T-cell (primary cell): Measurements from ENCODE around the gene FGFBP1. TPM values are rescaled to one million over a fixed set of nuclear protein-coding genes. Genes with fewer than 3 reads are reported as not detected.

Experiments used
- ATAC-seq, 4 experiments: fragments of 200-7000 bp in 3 of 4; fragments of 150-1000 bp in 1 of 4; cut with Tn5 transposase; replicated peaks in 1 of 4; 1 replicate in 3 of 4; 2 replicates in 1 of 4; pipeline ENCODE4 v1.10.0; 2021; ENCODE audit warnings: moderate library complexity in 3 of 4, mild to moderate bottlenecking in 2 of 4, moderate number of reproducible peaks in 1 of 4
- CTCF ChIA-PET, 2 donors: fragments of 300-600 bp; sonication (Branson Sonifier 250); formaldehyde crosslinking; loops; one replicate each; lab custom pipeline; 2022; ENCODE audit warnings: antibody characterized with exemption in 2 of 2; lab: Charles Lee
- POLR2A ChIA-PET, 2 donors: fragments of 300-600 bp; sonication (Branson Sonifier 250); formaldehyde crosslinking; loops; one replicate each; lab custom pipeline; 2022; ENCODE audit warnings: antibody characterized with exemption in 2 of 2; lab: Charles Lee
- DNase-seq, 35 experiments: peaks; one replicate each; pipeline versions ENCODE4 v3.0.0 to v3.0.0-alpha.2; 2013 to 2023
- H3K27ac ChIP-seq: one replicate; pipeline ENCODE4 v1.5.1; 2013; ENCODE audit warnings: low read length
- H3K27me3 ChIP-seq, 2 experiments: replicated peaks in 1 of 2; 1 replicate in 1 of 2; 2 replicates in 1 of 2; pipeline versions ENCODE4 v1.6.1 to v1.7.0; 2013; ENCODE audit warnings: low read length in 1 of 2, mixed read lengths in 1 of 2; ENCODE audit not compliant: control insufficient read depth in 2 of 2, insufficient read depth in 2 of 2; ENCODE audit errors: extremely low read depth in 1 of 2
- H3K36me3 ChIP-seq, 2 donors: 1 replicate in 1 of 2; 2 replicates in 1 of 2; pipeline versions ENCODE4 v1.6.1 to v1.7.0; 2013; ENCODE audit warnings: low read length in 1 of 2; ENCODE audit not compliant: control insufficient read depth in 2 of 2, insufficient read depth in 1 of 2; ENCODE audit errors: extremely low read depth in 1 of 2
- H3K4me1 ChIP-seq, 2 experiments: 1 replicate in 1 of 2; 2 replicates in 1 of 2; pipeline versions ENCODE4 v1.6.1 to v1.7.0; 2013; ENCODE audit warnings: low read length in 2 of 2, mixed read lengths in 1 of 2; ENCODE audit not compliant: insufficient read depth in 2 of 2, control insufficient read depth in 1 of 2; ENCODE audit errors: extremely low read depth in 1 of 2
- H3K4me3 ChIP-seq, 2 donors: 1 replicate in 1 of 2; 2 replicates in 1 of 2; pipeline versions ENCODE4 v1.5.1 to v1.7.0; 2013; ENCODE audit warnings: mild to moderate bottlenecking in 2 of 2, low read length in 1 of 2, moderate library complexity in 1 of 2; ENCODE audit not compliant: control insufficient read depth in 1 of 2; ENCODE audit errors: extremely low read depth in 1 of 2
- H3K9me3 ChIP-seq: 2 replicates; pipeline ENCODE4 v1.7.0; 2013
- H3K27ac Mint-ChIP-seq, 2 donors: one replicate each; pipeline ENCODE4 v1.8.0; 2020 to 2021; ENCODE audit warnings: mild to moderate bottlenecking in 2 of 2, mixed read lengths in 2 of 2
- H3K27me3 Mint-ChIP-seq, 2 donors: one replicate each; pipeline ENCODE4 v1.8.0; 2021 to 2022; ENCODE audit warnings: mixed read lengths in 2 of 2
- H3K36me3 Mint-ChIP-seq: one replicate; pipeline ENCODE4 v1.8.0; 2021; ENCODE audit warnings: mixed read lengths
- H3K4me1 Mint-ChIP-seq, 3 donors: one replicate each; pipeline ENCODE4 v1.8.0; 2020 to 2022; ENCODE audit warnings: mixed read lengths in 3 of 3, mild to moderate bottlenecking in 1 of 3
- H3K4me3 Mint-ChIP-seq, 3 donors: one replicate each; pipeline ENCODE4 v1.8.0; 2020 to 2022; ENCODE audit warnings: mild to moderate bottlenecking in 3 of 3, mixed read lengths in 3 of 3, moderate library complexity in 3 of 3
- H3K9me3 Mint-ChIP-seq, 3 donors: one replicate each; pipeline ENCODE4 v1.8.0; 2020 to 2022; ENCODE audit warnings: mixed read lengths in 3 of 3
- WGBS: methylation state at CpG from one replicate; pipeline ENCODE4 v1.1.5; 2013; ENCODE audit warnings: missing lambda C conversion rate; ENCODE audit not compliant: insufficient coverage; 5-methylcytosine and 5-hydroxymethylcytosine counted together
- total RNA-seq, 35 experiments: library from RNA in 6 of 35; stranded (reverse) in 6 of 35; fragments of 120-200 nt in 1 of 35; gene quantifications; one replicate each; pipeline versions ENCODE4 v1.2.1 to v1.2.4 and lab custom pipeline; 2013 to 2026

FGFBP1 gene
- total RNA-seq, 5 donors from 2014 or later (not counting 1 experiment from before 2014, with no cell fraction given), result not detected

DNA sequence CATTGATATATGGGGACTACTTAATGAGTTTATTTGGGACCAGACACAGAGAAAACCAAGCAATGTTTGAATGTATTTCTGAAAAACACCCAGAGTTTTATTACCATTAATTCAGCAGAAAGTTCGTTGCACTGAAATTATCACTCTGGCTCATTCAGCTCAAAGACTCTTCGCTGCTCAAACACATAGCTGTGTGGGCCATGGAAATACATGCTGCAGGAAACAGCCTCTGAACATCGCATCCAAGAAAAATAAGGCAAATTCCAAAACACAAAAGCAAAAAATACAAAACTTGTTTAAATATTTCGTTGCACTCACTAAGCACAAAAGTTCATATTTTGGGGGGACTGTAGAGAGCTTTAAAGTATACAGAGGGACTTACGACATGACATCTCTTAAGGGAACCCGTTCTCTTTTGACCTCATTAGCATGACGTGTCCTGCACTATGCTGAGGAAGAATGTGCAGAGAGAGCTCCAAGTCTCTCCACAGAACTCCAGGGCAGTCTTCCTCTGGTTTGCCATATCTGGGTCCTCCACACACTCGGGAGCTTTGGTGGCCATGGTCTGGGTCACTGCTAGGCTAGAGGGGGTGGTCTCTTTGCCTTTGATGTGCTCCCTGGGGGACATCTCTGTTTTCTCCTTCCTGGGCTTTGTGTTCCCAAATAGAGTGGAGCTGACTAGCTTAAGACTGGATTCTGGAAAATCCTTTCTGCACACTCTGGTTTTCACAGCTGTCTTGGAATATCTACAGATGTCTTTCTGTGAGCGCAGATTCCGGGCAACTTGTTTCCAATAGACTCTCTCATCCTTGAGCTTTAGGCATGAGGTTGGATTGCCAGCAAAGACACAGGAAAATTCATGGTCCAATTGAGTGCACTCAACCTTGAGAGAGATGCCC is 2.8 kb downstream of the FGFBP1 start:
- peaks cover 20 to 21% of the 10 kb centered on the region in 2 donors for H3K27me3 Mint-ChIP-seq
- WGBS, result 88% methylated on average over 5 of the region's 10 CpGs
- ChIA-PET POLR2A (no interaction called here), CTCF (interaction anchor here in 1 of 2 donors (0.5 kb wide), 1 partner anchor 209 kb away, joined by 3 read pairs; no protein-coding TSS in a partner anchor)
- no peak overlapping the region for H3K27ac ChIP-seq
- H3K27me3 ChIP-seq, result peaks cover 0 to 19% of the 10 kb centered on the region in 2 experiments
- no peak overlapping the region for H3K27ac Mint-ChIP-seq
- no peaks in the 10 kb centered on the region for H3K36me3 Mint-ChIP-seq
- no peaks in the 10 kb centered on the region for H3K9me3 ChIP-seq
- H3K4me1 ChIP-seq, result no peaks in the 10 kb centered on the region
- H3K4me3 ChIP-seq, result no peak overlapping the region
- no peaks in the 10 kb centered on the region for H3K9me3 Mint-ChIP-seq
- H3K4me3 Mint-ChIP-seq, result no peak overlapping the region
- no peaks in the 10 kb centered on the region for H3K36me3 ChIP-seq
- ATAC-seq (no peak), DNase-seq (no peak)
- H3K4me1 Mint-ChIP-seq, result peaks cover 0 to 2% (median 0%) of the 10 kb centered on the region in 3 donors

DNA sequence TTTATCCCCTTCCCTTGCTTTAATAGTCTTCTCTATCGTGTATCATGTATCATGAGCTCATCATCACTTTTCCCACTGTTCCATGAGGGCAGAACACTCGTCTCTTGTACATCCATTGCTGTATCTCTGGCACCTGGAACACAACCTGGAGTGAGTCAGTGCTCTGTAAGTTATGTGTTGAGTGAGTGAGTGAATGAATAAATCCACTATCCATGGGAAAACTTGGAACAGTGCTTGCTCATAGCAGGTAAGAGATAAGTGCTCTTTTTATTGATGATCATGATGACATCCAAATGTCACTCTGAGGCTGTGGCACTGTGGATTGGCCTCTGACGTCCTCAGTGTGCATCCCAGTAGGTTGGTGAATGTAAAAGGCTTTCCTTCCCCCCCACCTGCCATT is 4.3 kb downstream of the FGFBP1 start:
- Mint-ChIP-seq H3K27ac (no peak overlapping the region), H3K4me1 (peaks cover 0 to 8% (median 0%) of the 10 kb centered on the region in 3 donors), H3K27me3 (peaks cover 18 to 22% of the 10 kb centered on the region in 2 donors), H3K9me3 (no peaks in the 10 kb centered on the region), H3K4me3 (no peak overlapping the region), H3K36me3 (no peaks in the 10 kb centered on the region)
- H3K27ac ChIP-seq, result no peak overlapping the region
- DNase-seq (no peak), ATAC-seq (no peak)
- no peaks in the 10 kb centered on the region for H3K36me3 ChIP-seq
- H3K4me3 ChIP-seq, result no peak overlapping the region
- no peaks in the 10 kb centered on the region for H3K9me3 ChIP-seq
- CTCF ChIA-PET, result interaction anchor here (0.8 to 1.0 kb wide), 4 partner anchors 12 to 129 kb away, joined by 3 to 4 read pairs (median 3); no protein-coding TSS in a partner anchor
- peaks cover 0 to 2% of the 10 kb centered on the region in 2 experiments for H3K4me1 ChIP-seq
- H3K27me3 ChIP-seq, result peaks cover 0 to 22% of the 10 kb centered on the region in 2 experiments
- WGBS, result no CpG with 5 or more reads among the region's 3 CpGs
- POLR2A ChIA-PET, result no interaction called here

DNA sequence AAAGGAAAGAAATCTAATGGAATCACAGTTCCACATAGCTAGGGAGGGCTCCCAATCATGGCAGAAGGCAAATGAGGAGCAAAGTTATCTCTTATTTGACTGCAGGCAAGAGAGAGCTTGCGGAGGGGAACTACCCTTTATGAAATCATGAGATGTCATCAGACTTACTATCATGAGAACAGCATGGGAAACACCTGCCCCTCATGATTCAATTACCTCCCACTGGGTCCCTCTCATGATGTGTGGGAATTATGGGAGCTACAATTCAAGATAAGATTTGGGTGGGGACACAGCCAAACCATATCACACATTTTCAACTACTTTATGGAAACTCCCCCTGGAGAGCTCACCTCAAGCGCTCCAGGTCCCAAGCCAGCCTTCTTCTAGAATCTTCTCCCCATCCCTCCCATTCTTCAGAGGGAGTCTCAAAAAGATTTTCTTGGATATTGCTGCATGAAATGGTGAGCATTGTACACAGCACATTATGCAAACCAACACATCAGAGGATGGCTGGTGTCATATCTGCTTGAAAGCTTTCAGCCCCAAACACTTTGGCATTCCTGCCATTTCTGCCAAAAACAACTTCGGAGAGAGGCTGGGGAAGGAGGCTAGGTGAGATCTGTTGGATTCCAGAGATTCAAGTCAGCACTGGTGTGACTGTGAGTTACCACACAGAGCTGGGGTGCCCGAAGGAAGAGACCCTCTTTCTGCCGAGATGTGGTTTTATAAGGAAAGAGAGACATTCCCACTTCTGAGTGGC is 6.9 kb downstream of the FGFBP1 start:
- Histone ChIP-seq H3K36me3 (no peaks in the 10 kb centered on the region), H3K27me3 (peaks cover 0 to 17% of the 10 kb centered on the region in 2 experiments), H3K4me1 (peaks cover 0 to 2% of the 10 kb centered on the region in 2 experiments), H3K9me3 (no peaks in the 10 kb centered on the region), H3K27ac (no peak overlapping the region), H3K4me3 (no peak overlapping the region)
- no peak for DNase-seq
- no peaks in the 10 kb centered on the region for H3K9me3 Mint-ChIP-seq
- no peak overlapping the region for H3K27ac Mint-ChIP-seq
- H3K4me3 Mint-ChIP-seq, result no peak overlapping the region
- ChIA-PET CTCF (no interaction called here), POLR2A (no interaction called here)
- 100% methylated on average over 1 of the region's 5 CpGs for WGBS
- H3K4me1 Mint-ChIP-seq, result peaks cover 0 to 8% (median 0%) of the 10 kb centered on the region in 3 donors
- peaks cover 15 to 26% of the 10 kb centered on the region in 2 donors for H3K27me3 Mint-ChIP-seq
- no peaks in the 10 kb centered on the region for H3K36me3 Mint-ChIP-seq
- ATAC-seq, result no peak

DNA sequence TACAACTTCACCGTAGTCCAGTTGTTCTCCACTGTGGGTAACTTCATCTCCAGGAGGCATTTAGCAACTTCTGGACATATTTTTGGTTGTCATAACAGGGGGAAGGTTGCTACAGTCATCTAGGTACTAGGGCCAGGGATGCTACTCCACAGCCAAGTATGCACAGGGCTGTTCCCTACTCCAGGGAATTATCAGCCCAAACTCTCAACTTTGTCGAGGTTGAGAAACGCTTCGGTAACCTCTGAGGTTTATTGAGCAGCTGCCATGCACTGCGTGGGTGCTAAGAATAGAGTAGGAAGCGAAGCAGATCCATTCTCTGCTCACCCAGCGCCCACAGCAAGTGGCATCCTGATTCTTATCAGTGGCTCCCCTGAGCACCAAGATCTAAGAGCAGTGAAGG is 8.2 kb downstream of the FGFBP1 start:
- POLR2A ChIA-PET, result no interaction called here
- Mint-ChIP-seq H3K27me3 (peaks cover 18 to 31% of the 10 kb centered on the region in 2 donors), H3K4me1 (peaks cover 0 to 8% (median 0%) of the 10 kb centered on the region in 3 donors), H3K9me3 (no peaks in the 10 kb centered on the region), H3K4me3 (no peak overlapping the region), H3K36me3 (no peaks in the 10 kb centered on the region), H3K27ac (no peak overlapping the region)
- WGBS, result 80% methylated on average over 1 of the region's 7 CpGs
- Histone ChIP-seq H3K27ac (no peak overlapping the region), H3K4me3 (no peak overlapping the region), H3K9me3 (no peaks in the 10 kb centered on the region), H3K4me1 (peaks cover 0 to 2% of the 10 kb centered on the region in 2 experiments), H3K36me3 (no peaks in the 10 kb centered on the region), H3K27me3 (peaks cover 0 to 14% of the 10 kb centered on the region in 2 experiments)
- no peak for DNase-seq
- no peak for ATAC-seq
- CTCF ChIA-PET, result no interaction called here

DNA sequence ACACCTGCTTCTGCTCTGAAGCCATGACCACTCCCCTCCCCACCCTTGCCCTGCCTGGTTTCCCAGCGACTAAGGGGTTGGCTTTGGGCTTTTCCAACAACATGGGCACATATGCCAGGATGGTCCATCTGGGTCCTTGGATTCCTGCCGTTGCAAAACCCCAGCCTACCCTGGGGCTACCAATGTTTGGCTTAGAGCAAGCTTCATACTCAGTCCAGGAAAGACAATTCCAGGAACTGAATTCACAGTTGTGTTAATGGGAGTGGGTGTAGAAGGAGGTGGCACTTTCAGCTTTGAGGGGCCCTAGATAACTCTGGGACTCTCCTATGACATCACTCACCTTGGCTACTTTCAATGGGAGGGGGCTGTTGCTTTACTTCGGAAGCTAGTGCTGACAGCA is 9.0 kb downstream of the FGFBP1 start:
- peaks cover 0 to 14% of the 10 kb centered on the region in 2 experiments for H3K27me3 ChIP-seq
- POLR2A ChIA-PET, result no interaction called here
- no peak for DNase-seq
- no peaks in the 10 kb centered on the region for H3K9me3 ChIP-seq
- H3K4me1 Mint-ChIP-seq, result peaks cover 0 to 8% (median 0%) of the 10 kb centered on the region in 3 donors
- no peak overlapping the region for H3K4me3 ChIP-seq
- no peak for ATAC-seq
- no peaks in the 10 kb centered on the region for H3K36me3 Mint-ChIP-seq
- H3K4me1 ChIP-seq, result peaks cover 0 to 2% of the 10 kb centered on the region in 2 experiments
- peaks cover 14 to 31% of the 10 kb centered on the region in 2 donors for H3K27me3 Mint-ChIP-seq
- CTCF ChIA-PET, result no interaction called here
- no peak overlapping the region for H3K27ac Mint-ChIP-seq
- no peaks in the 10 kb centered on the region for H3K9me3 Mint-ChIP-seq
- no peak overlapping the region for H3K4me3 Mint-ChIP-seq
- 67% methylated on average over 1 of the region's 3 CpGs for WGBS
- H3K36me3 ChIP-seq, result no peaks in the 10 kb centered on the region
- no peak overlapping the region for H3K27ac ChIP-seq

DNA sequence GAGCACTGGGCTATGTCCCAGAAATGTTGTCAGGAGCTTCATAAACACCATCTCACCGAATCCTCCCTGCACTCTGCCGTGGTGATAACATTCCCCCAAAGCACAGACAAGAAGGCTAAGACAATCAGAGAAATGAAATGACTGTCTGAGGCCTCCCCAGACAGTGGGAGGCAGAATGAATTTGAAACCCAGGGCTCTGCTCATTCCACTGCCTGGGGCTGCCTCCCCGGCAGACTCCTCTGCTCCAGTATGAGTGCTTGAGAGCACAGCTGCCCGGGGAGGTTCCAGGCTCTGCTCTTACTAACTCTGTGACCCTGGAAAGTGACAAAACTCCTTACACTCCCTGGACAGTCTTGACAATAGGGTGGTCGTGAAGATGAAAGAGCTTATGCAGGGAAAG is 9.7 kb downstream of the FGFBP1 start:
- Histone ChIP-seq H3K27ac (no peak overlapping the region), H3K9me3 (no peaks in the 10 kb centered on the region), H3K27me3 (peaks cover 0 to 14% of the 10 kb centered on the region in 2 experiments), H3K36me3 (no peaks in the 10 kb centered on the region), H3K4me1 (peaks cover 0 to 2% of the 10 kb centered on the region in 2 experiments), H3K4me3 (no peak overlapping the region)
- ChIA-PET CTCF (no interaction called here), POLR2A (no interaction called here)
- no peaks in the 10 kb centered on the region for H3K36me3 Mint-ChIP-seq
- 55% methylated on average over 2 of the region's 5 CpGs for WGBS
- DNase-seq (no peak), ATAC-seq (no peak)
- no peak overlapping the region for H3K4me3 Mint-ChIP-seq
- H3K9me3 Mint-ChIP-seq, result no peaks in the 10 kb centered on the region
- no peak overlapping the region for H3K27ac Mint-ChIP-seq
- peaks cover 0 to 8% (median 0%) of the 10 kb centered on the region in 3 donors for H3K4me1 Mint-ChIP-seq
- H3K27me3 Mint-ChIP-seq, result peaks cover 14 to 31% of the 10 kb centered on the region in 2 donors
